GM23248 (cell line): ENCODE results near the gene S100PBP. TPM values are rescaled to one million over a fixed set of nuclear protein-coding genes. Genes with fewer than 3 reads are reported as not detected.
A peak's percentile ranks its signal among the peaks of the same experiment; 100 is the strongest.
"Not testable (repeated sequence)": the region's sequence is repeated elsewhere in the genome, so short reads cannot be mapped to it uniquely, and the experiment has no call there.

Experiments
- DNase-seq: peaks from one replicate; pipeline ENCODE4 v3.0.0-alpha.2; 2015
- H2AFZ ChIP-seq: fragments of 200-600 bp; sonication (generic); 2 replicates; pipeline ENCODE4 v1.6.1; 2016; ENCODE audit warnings: antibody characterized with exemption
- H3F3A ChIP-seq: fragments of 200-600 bp; sonication (generic); 2 replicates; pipeline ENCODE4 v1.6.1; 2016; ENCODE audit warnings: mild to moderate bottlenecking, antibody characterized with exemption, mixed run types; ENCODE audit not compliant: insufficient read depth
- H3K27ac ChIP-seq: fragments of 200-600 bp; sonication (generic); 2 replicates; pipeline ENCODE4 v1.5.1; 2016; ENCODE audit warnings: mild to moderate bottlenecking
- H3K27me3 ChIP-seq: fragments of 200-600 bp; sonication (generic); replicated peaks from 2 replicates; pipeline ENCODE4 v1.6.1; 2016; ENCODE audit warnings: mild to moderate bottlenecking; ENCODE audit not compliant: insufficient read depth
- H3K36me3 ChIP-seq: fragments of 200-600 bp; sonication (generic); 2 replicates; pipeline ENCODE4 v1.6.1; 2016; ENCODE audit warnings: low read depth, mild to moderate bottlenecking
- H3K4me1 ChIP-seq: fragments of 200-600 bp; sonication (generic); 2 replicates; pipeline ENCODE4 v1.6.1; 2016; ENCODE audit warnings: mild to moderate bottlenecking; ENCODE audit not compliant: insufficient read depth
- H3K4me2 ChIP-seq: fragments of 200-600 bp; sonication (generic); one replicate; pipeline ENCODE4 v1.6.1; 2016; ENCODE audit warnings: mild to moderate bottlenecking; ENCODE audit not compliant: unreplicated experiment
- H3K4me3 ChIP-seq: fragments of 200-600 bp; sonication (generic); 2 replicates; pipeline ENCODE4 v1.5.1; 2016; ENCODE audit warnings: mild to moderate bottlenecking
- H3K79me2 ChIP-seq: fragments of 200-600 bp; sonication (generic); 2 replicates; pipeline ENCODE4 v1.6.1; 2016; ENCODE audit warnings: mild to moderate bottlenecking; ENCODE audit not compliant: insufficient read depth
- H3K9ac ChIP-seq: fragments of 200-600 bp; sonication (generic); 2 replicates; pipeline ENCODE4 v1.6.1; 2016; ENCODE audit warnings: mild to moderate bottlenecking
- H3K9me2 ChIP-seq: fragments of 200-600 bp; sonication (generic); 2 replicates; pipeline ENCODE4 v1.6.1; 2016; ENCODE audit warnings: mixed run types, mild to moderate bottlenecking, moderate library complexity; ENCODE audit not compliant: insufficient read depth
- H3K9me3 ChIP-seq: fragments of 200-600 bp; sonication (generic); one replicate; pipeline ENCODE4 v1.6.1; 2017; ENCODE audit warnings: low read depth
- H4K20me1 ChIP-seq: fragments of 200-600 bp; sonication (generic); 2 replicates; pipeline ENCODE4 v1.6.0; 2016; ENCODE audit not compliant: insufficient read depth
- EZH2 ChIP-seq: fragments of 200-600 bp; sonication (generic); IDR thresholded peaks from 2 replicates; pipeline ENCODE4 v1.6.1; 2018; ENCODE audit warnings: antibody characterized with exemption, mild to moderate bottlenecking; ENCODE audit not compliant: insufficient read depth, poor library complexity, severe bottlenecking
- EZH2phosphoT487 ChIP-seq: fragments of 200-600 bp; sonication (generic); IDR thresholded peaks from 2 replicates; pipeline ENCODE4 v1.6.1; 2018; ENCODE audit warnings: antibody characterized with exemption, moderate library complexity, mild to moderate bottlenecking, low read depth; ENCODE audit not compliant: insufficient read depth
- WGBS, 2 experiments: methylation state at CpG; one replicate each; pipeline ENCODE4 v1.1.6; 2015 to 2017; ENCODE audit warnings: low lambda C conversion rate in 2 of 2, low coverage in 1 of 2; ENCODE audit errors: missing lambda C conversion rate in 2 of 2; 5-methylcytosine and 5-hydroxymethylcytosine counted together
- in situ Hi-C: fragments of 300-500 bp; cut with MboI; formaldehyde crosslinking; loops from 2 replicates; pipeline ENCODE4 v1.15.0; 2020
- polyA plus RNA-seq: library from polyadenylated mRNA; unstranded; fragments of >200 nt; fragmentation: Nextera tagmentation; extraction: Ambion mirVana; gene quantifications from 2 replicates; pipeline ENCODE4 v1.2.1, GENCODE V29; 2016
- total RNA-seq: library from RNA; depleted of rRNA; stranded (reverse); fragments of >200 nt; shearing (Covaris generic); gene quantifications from 2 replicates; pipeline ENCODE4 v1.2.3, GENCODE V29; 2014; rRNA removed

Gene S100PBP
- total and polyA plus RNA-seq, 2 experiments from 2014 or later, result 15.7 to 25.2 TPM

DNA sequence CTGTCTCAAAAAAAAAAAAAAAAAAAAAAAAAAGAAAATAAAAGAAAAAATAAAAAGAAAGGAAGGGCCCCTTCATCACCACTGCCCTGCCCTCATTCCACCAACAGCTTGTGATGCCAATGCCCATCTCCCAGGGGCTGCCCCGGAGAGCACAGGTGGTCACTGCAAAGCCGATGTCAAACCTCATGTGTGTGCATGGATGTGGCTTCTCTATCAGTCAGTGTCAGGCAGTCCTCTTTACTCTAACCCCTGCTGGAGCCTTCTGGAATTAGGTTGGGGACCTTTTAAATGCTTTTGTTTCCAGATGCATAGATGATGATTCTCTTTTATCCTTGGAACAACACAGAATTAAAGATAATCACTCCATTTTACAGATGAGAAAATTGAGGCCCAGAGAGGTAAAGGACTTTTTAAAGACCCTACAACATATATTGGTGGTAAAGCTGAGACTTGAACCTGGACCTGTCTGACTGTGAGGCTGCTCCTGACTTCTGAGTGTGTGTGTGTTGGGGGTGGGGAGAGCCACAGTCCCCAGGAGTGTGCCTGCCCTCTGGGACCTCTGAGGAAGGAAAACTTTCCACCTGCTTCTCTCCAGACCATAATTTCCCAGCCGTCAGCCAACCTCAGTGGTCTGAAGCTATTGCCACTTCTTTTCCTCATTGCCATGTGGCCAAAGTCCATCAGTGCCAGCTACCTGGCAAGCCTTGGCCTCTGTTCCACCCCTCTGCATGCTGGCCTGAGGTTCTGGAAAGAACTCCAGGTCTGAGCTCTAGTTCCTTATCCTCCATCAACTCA is 86.7 kb downstream of the S100PBP start:
- in situ Hi-C loops, result no loop called here
- Histone ChIP-seq H3K4me3 (no peak overlapping the region), H3K27me3 (no peaks in the 10 kb centered on the region), H3K4me2 (no peak overlapping the region), H4K20me1 (no peaks in the 10 kb centered on the region), H3F3A (no peaks in the 10 kb centered on the region), H3K36me3 (no peaks in the 10 kb centered on the region), H3K79me2 (no peaks in the 10 kb centered on the region), H3K9me2 (no peaks in the 10 kb centered on the region), H3K27ac (no peak overlapping the region), H2AFZ (no peak overlapping the region), H3K9me3 (no peaks in the 10 kb centered on the region), H3K4me1 (no peaks in the 10 kb centered on the region), H3K9ac (no peak overlapping the region)
- 67 to 73% methylated on average over 3 of the region's 3 CpGs for WGBS, 2 experiments
- no peak for DNase-seq
- TF ChIP-seq EZH2, result no peak
- no peak for TF ChIP-seq EZH2phosphoT487

DNA sequence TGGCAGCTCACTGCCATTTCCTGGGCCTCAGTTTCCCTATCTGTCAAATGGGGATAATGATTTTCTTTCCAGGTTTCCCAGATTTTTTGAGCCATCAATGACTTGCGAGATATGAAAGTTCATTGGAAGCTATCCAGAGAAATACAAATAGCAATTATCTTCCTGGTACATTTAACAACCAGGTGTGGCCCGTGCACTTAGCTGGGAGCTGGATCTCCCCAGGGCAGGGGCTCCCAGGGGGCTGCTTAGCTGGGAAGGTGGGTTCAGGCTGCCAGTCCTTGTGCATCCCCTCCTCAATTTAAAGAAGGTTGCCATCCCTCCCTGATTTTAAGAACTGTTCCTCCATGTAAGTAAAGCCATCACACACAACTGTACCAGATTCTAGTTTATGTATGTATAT is 87.3 kb downstream of the S100PBP start:
- Histone ChIP-seq H3K9ac (no peak overlapping the region), H3K4me3 (no peak overlapping the region), H3K27me3 (no peaks in the 10 kb centered on the region), H3K27ac (no peak overlapping the region), H3K9me2 (no peaks in the 10 kb centered on the region), H2AFZ (no peak overlapping the region), H3K4me2 (no peak overlapping the region), H3K4me1 (no peaks in the 10 kb centered on the region), H3K36me3 (no peaks in the 10 kb centered on the region), H3K9me3 (no peaks in the 10 kb centered on the region), H3F3A (no peaks in the 10 kb centered on the region), H4K20me1 (no peaks in the 10 kb centered on the region), H3K79me2 (no peaks in the 10 kb centered on the region)
- TF ChIP-seq EZH2phosphoT487, result no peak
- TF ChIP-seq EZH2, result no peak
- in situ Hi-C loops, result no loop called here
- 90 to 96% methylated on average over 2 of the region's 2 CpGs for WGBS, 2 experiments
- no peak for DNase-seq

- H3K4me3 ChIP-seq, H2AFZ ChIP-seq, H3K4me1 ChIP-seq, H3K9me3 ChIP-seq, H4K20me1 ChIP-seq, DNase-seq, H3K27ac ChIP-seq, in situ Hi-C loops, H3K4me2 ChIP-seq, H3K79me2 ChIP-seq, H3F3A ChIP-seq, H3K9ac ChIP-seq, H3K36me3 ChIP-seq, H3K9me2 ChIP-seq, H3K27me3 ChIP-seq: not testable (repeated sequence)
- WGBS, 2 experiments, result 71 to 78% methylated on average over 10 of the region's 10 CpGs
Observed at GRCh38 chr1:32905588-32905987, 88.1 kb downstream of the S100PBP start.

DNA sequence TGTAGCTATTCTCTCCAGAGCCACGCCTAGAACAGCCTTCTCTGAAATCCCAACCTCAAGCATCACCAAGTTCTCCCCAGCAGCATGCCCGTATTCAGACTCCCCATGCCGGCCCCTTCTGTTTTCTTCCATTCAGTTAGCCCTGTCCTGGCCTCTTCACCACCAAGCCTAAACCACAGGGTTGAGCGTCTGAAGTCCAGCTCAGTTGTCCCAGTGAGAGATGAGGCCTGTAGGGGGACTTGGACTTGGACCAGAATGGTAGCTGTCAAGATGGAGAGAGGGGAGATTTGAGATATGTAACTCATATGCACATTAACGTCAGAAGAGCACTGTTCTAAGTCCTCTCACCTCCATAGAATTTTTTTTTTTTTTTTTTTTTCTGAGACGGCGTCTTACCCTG is 89.2 kb downstream of the S100PBP start:
- H3K27ac ChIP-seq, result no peak overlapping the region
- H3K79me2 ChIP-seq, result no peaks in the 10 kb centered on the region
- no peaks in the 10 kb centered on the region for H3K36me3 ChIP-seq
- no peak overlapping the region for H3K4me2 ChIP-seq
- H3F3A ChIP-seq, result no peaks in the 10 kb centered on the region
- DNase-seq, result no peak
- no peaks in the 10 kb centered on the region for H3K4me1 ChIP-seq
- no peaks in the 10 kb centered on the region for H4K20me1 ChIP-seq
- no peak overlapping the region for H3K9ac ChIP-seq
- H3K4me3 ChIP-seq, result no peak overlapping the region
- in situ Hi-C loops, result no loop called here
- 71 to 77% methylated on average over 7 of the region's 7 CpGs for WGBS, 2 experiments
- H3K9me2 ChIP-seq, result no peaks in the 10 kb centered on the region
- H2AFZ ChIP-seq, result no peak overlapping the region
- no peak for TF ChIP-seq EZH2
- TF ChIP-seq EZH2phosphoT487, result no peak
- no peaks in the 10 kb centered on the region for H3K27me3 ChIP-seq
- no peaks in the 10 kb centered on the region for H3K9me3 ChIP-seq

DNA sequence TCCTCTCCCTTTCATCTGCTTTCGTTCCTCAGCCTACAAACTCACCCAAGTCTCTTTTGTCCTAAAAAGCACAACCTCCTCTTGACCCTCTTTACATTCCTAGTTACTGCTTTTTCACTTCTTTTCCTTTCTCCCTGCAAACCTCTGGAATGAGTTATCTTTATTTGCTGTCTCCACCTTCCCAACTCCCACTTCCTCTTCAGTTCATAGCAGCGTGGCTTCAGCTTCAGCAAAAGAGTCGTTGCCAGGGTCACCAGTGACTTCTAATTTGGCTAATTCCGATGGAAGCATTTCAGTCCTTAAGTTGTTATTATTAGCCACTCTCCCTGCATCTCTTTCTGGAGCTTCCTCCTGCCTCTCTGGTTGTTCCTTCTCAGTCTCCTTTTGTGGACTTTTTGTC is 90.0 kb downstream of the S100PBP start:
- in situ Hi-C loops, result no loop called here
- Histone ChIP-seq H3K27me3 (no peaks in the 10 kb centered on the region), H3K27ac (no peak overlapping the region), H3K36me3 (no peaks in the 10 kb centered on the region), H3K9ac (no peak overlapping the region), H3K79me2 (no peaks in the 10 kb centered on the region), H3K4me3 (no peak overlapping the region), H3F3A (no peaks in the 10 kb centered on the region), H3K4me1 (no peaks in the 10 kb centered on the region), H3K9me2 (no peaks in the 10 kb centered on the region), H3K4me2 (no peak overlapping the region), H2AFZ (peak overlapping the region; percentile 56), H4K20me1 (no peaks in the 10 kb centered on the region), H3K9me3 (no peaks in the 10 kb centered on the region)
- TF ChIP-seq EZH2 (no peak), EZH2phosphoT487 (no peak)
- DNase-seq, result peak; percentile 39
- 18 to 29% methylated on average over 4 of the region's 4 CpGs for WGBS, 2 experiments

Other genes starting within 250 kb of the S100PBP start
- 37.0 and 44.6 TPM in 2 replicates for gene ZBTB8OS, start 167.1 kb upstream of the S100PBP start, total RNA-seq
- 48.9 and 52.9 TPM in 2 replicates for gene ZBTB8OS, start 167.1 kb upstream of the S100PBP start, polyA plus RNA-seq
- gene RBBP4, start 166.4 kb upstream of the S100PBP start, total RNA-seq, result 72.4 and 89.9 TPM in 2 replicates
- gene RBBP4, start 166.4 kb upstream of the S100PBP start, polyA plus RNA-seq, result 109 and 116 TPM in 2 replicates
- gene SYNC, start 114.9 kb upstream of the S100PBP start, total RNA-seq, result 103 and 112 TPM in 2 replicates
- gene SYNC, start 114.9 kb upstream of the S100PBP start, polyA plus RNA-seq, result 60.0 and 60.5 TPM in 2 replicates
- 125 and 135 TPM in 2 replicates for gene YARS1, start 295 bp upstream of the S100PBP start, total RNA-seq
- 179 and 185 TPM in 2 replicates for gene YARS1, start 295 bp upstream of the S100PBP start, polyA plus RNA-seq
- gene FNDC5, start 53.3 kb downstream of the S100PBP start, total RNA-seq, result 0.76 TPM in 1 of 2 replicates, not detected in the other
- gene FNDC5, start 53.3 kb downstream of the S100PBP start, polyA plus RNA-seq, result 0.15 and 0.33 TPM in 2 replicates
- not detected in 2 replicates for gene HPCA, start 68.8 kb downstream of the S100PBP start, total RNA-seq
- not detected in 2 replicates for gene HPCA, start 68.8 kb downstream of the S100PBP start, polyA plus RNA-seq
- 41.7 and 60.4 TPM in 2 replicates for gene TMEM54, start 83.7 kb downstream of the S100PBP start, total RNA-seq
- 33.7 and 36.1 TPM in 2 replicates for gene TMEM54, start 83.7 kb downstream of the S100PBP start, polyA plus RNA-seq
- 9.5 and 11.1 TPM in 2 replicates for gene RNF19B, start 147.2 kb downstream of the S100PBP start, total RNA-seq
- gene RNF19B, start 147.2 kb downstream of the S100PBP start, polyA plus RNA-seq, result 1.5 and 1.6 TPM in 2 replicates
- gene AK2, start 219.2 kb downstream of the S100PBP start, total RNA-seq, result 130 and 134 TPM in 2 replicates
- gene AK2, start 219.2 kb downstream of the S100PBP start, polyA plus RNA-seq, result 173 and 179 TPM in 2 replicates